T-cell (primary cell): ENCODE results near the gene RBM12. TPM values are rescaled to one million over a fixed set of nuclear protein-coding genes. Genes with fewer than 3 reads are reported as not detected.
A peak's percentile ranks its signal among the peaks of the same experiment; 100 is the strongest.

Experiments used
- ATAC-seq, 4 experiments: fragments of 200-7000 bp in 3 of 4; fragments of 150-1000 bp in 1 of 4; cut with Tn5 transposase; replicated peaks in 1 of 4; 1 replicate in 3 of 4; 2 replicates in 1 of 4; pipeline ENCODE4 v1.10.0; 2021; ENCODE audit warnings: moderate library complexity in 3 of 4, mild to moderate bottlenecking in 2 of 4, moderate number of reproducible peaks in 1 of 4
- CTCF ChIA-PET, 2 donors: fragments of 300-600 bp; sonication (Branson Sonifier 250); formaldehyde crosslinking; loops; one replicate each; lab custom pipeline; 2022; ENCODE audit warnings: antibody characterized with exemption in 2 of 2; lab: Charles Lee
- POLR2A ChIA-PET, 2 donors: fragments of 300-600 bp; sonication (Branson Sonifier 250); formaldehyde crosslinking; loops; one replicate each; lab custom pipeline; 2022; ENCODE audit warnings: antibody characterized with exemption in 2 of 2; lab: Charles Lee
- DNase-seq, 35 experiments: peaks; one replicate each; pipeline versions ENCODE4 v3.0.0 to v3.0.0-alpha.2; 2013 to 2023
- H3K27ac ChIP-seq: one replicate; pipeline ENCODE4 v1.5.1; 2013; ENCODE audit warnings: low read length
- H3K27me3 ChIP-seq, 2 experiments: replicated peaks in 1 of 2; 1 replicate in 1 of 2; 2 replicates in 1 of 2; pipeline versions ENCODE4 v1.6.1 to v1.7.0; 2013; ENCODE audit warnings: low read length in 1 of 2, mixed read lengths in 1 of 2; ENCODE audit not compliant: control insufficient read depth in 2 of 2, insufficient read depth in 2 of 2; ENCODE audit errors: extremely low read depth in 1 of 2
- H3K36me3 ChIP-seq, 2 donors: 1 replicate in 1 of 2; 2 replicates in 1 of 2; pipeline versions ENCODE4 v1.6.1 to v1.7.0; 2013; ENCODE audit warnings: low read length in 1 of 2; ENCODE audit not compliant: control insufficient read depth in 2 of 2, insufficient read depth in 1 of 2; ENCODE audit errors: extremely low read depth in 1 of 2
- H3K4me1 ChIP-seq, 2 experiments: 1 replicate in 1 of 2; 2 replicates in 1 of 2; pipeline versions ENCODE4 v1.6.1 to v1.7.0; 2013; ENCODE audit warnings: low read length in 2 of 2, mixed read lengths in 1 of 2; ENCODE audit not compliant: insufficient read depth in 2 of 2, control insufficient read depth in 1 of 2; ENCODE audit errors: extremely low read depth in 1 of 2
- H3K4me3 ChIP-seq, 2 donors: 1 replicate in 1 of 2; 2 replicates in 1 of 2; pipeline versions ENCODE4 v1.5.1 to v1.7.0; 2013; ENCODE audit warnings: mild to moderate bottlenecking in 2 of 2, low read length in 1 of 2, moderate library complexity in 1 of 2; ENCODE audit not compliant: control insufficient read depth in 1 of 2; ENCODE audit errors: extremely low read depth in 1 of 2
- H3K9me3 ChIP-seq: 2 replicates; pipeline ENCODE4 v1.7.0; 2013
- H3K27ac Mint-ChIP-seq, 2 donors: one replicate each; pipeline ENCODE4 v1.8.0; 2020 to 2021; ENCODE audit warnings: mild to moderate bottlenecking in 2 of 2, mixed read lengths in 2 of 2
- H3K27me3 Mint-ChIP-seq, 2 donors: one replicate each; pipeline ENCODE4 v1.8.0; 2021 to 2022; ENCODE audit warnings: mixed read lengths in 2 of 2
- H3K36me3 Mint-ChIP-seq: one replicate; pipeline ENCODE4 v1.8.0; 2021; ENCODE audit warnings: mixed read lengths
- H3K4me1 Mint-ChIP-seq, 3 donors: one replicate each; pipeline ENCODE4 v1.8.0; 2020 to 2022; ENCODE audit warnings: mixed read lengths in 3 of 3, mild to moderate bottlenecking in 1 of 3
- H3K4me3 Mint-ChIP-seq, 3 donors: one replicate each; pipeline ENCODE4 v1.8.0; 2020 to 2022; ENCODE audit warnings: mild to moderate bottlenecking in 3 of 3, mixed read lengths in 3 of 3, moderate library complexity in 3 of 3
- H3K9me3 Mint-ChIP-seq, 3 donors: one replicate each; pipeline ENCODE4 v1.8.0; 2020 to 2022; ENCODE audit warnings: mixed read lengths in 3 of 3
- WGBS: methylation state at CpG from one replicate; pipeline ENCODE4 v1.1.5; 2013; ENCODE audit warnings: missing lambda C conversion rate; ENCODE audit not compliant: insufficient coverage; 5-methylcytosine and 5-hydroxymethylcytosine counted together
- total RNA-seq, 35 experiments: library from RNA in 6 of 35; stranded (reverse) in 6 of 35; fragments of 120-200 nt in 1 of 35; gene quantifications; one replicate each; pipeline versions ENCODE4 v1.2.1 to v1.2.4 and lab custom pipeline; 2013 to 2026

Gene RBM12
- total RNA-seq, 5 donors from 2014 or later (not counting 1 experiment from before 2014, with no cell fraction given), result 89.5 to 113 (median 109) TPM

GRCh38 chr20:35611482-35611881 is 53.2 kb downstream of the RBM12 start:
- ChIA-PET POLR2A (interaction anchor here in 1 of 2 donors (0.7 kb wide), 1 partner anchor 73 kb away, joined by 13 read pairs; no protein-coding TSS in a partner anchor), CTCF (no interaction called here)
- no peak overlapping the region for H3K4me3 Mint-ChIP-seq
- H3K9me3 ChIP-seq, result no peaks in the 10 kb centered on the region
- DNase-seq (no peak), ATAC-seq (no peak)
- no peaks in the 10 kb centered on the region for H3K9me3 Mint-ChIP-seq
- H3K36me3 ChIP-seq, result no peaks in the 10 kb centered on the region
- no peak overlapping the region for H3K27ac ChIP-seq
- H3K27me3 ChIP-seq, result peaks cover 0 to 10% of the 10 kb centered on the region in 2 experiments
- H3K36me3 Mint-ChIP-seq, result no peaks in the 10 kb centered on the region
- no peak overlapping the region for H3K27ac Mint-ChIP-seq
- H3K4me1 Mint-ChIP-seq, result peaks cover 7 to 16% (median 14%) of the 10 kb centered on the region in 3 donors
- 100% methylated on average over 2 of the region's 2 CpGs for WGBS
- no peaks in the 10 kb centered on the region for H3K27me3 Mint-ChIP-seq
- H3K4me1 ChIP-seq, result peaks cover 2 to 12% of the 10 kb centered on the region in 2 experiments
- H3K4me3 ChIP-seq, result no peak overlapping the region

DNA sequence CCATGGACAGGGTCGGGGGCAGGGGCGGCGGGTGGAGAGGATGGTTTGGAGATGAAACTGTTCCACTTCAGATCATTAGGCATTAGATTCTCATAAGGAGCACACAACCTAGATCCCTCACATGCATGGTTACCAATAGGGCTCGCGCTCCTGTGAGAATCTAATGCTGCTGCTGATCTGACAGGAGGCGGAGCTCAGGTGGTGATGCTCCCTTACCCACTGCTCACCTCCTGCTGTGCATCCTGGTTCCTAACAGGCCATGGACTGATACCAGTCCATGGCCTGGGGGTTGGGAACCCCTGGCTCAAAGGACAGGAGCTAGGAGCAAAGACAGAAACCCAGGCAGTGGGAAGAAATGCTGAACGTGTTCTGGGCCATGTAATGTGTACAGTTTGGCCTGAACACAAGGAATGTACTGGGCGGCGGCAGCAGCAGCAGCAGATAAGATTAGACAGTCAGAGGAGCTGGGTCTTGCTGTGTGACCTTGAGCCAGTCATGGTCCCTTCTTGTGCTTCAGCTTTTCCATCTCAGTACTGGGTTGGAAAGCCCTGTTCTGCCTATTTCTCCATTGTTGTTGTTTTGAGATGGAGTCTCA is 53.8 kb downstream of the RBM12 start:
- Mint-ChIP-seq H3K36me3 (no peaks in the 10 kb centered on the region), H3K27ac (no peak overlapping the region), H3K4me1 (peaks cover 4 to 13% (median 11%) of the 10 kb centered on the region in 3 donors), H3K4me3 (no peak overlapping the region), H3K9me3 (no peaks in the 10 kb centered on the region), H3K27me3 (no peaks in the 10 kb centered on the region)
- ChIA-PET POLR2A (interaction anchor here in 1 of 2 donors (0.7 kb wide), 1 partner anchor 1035 kb away, joined by 6 read pairs; no protein-coding TSS in a partner anchor), CTCF (no interaction called here)
- no peak for ATAC-seq
- Histone ChIP-seq H3K27ac (no peak overlapping the region), H3K4me3 (no peak overlapping the region), H3K4me1 (peaks cover 2 to 10% of the 10 kb centered on the region in 2 experiments), H3K27me3 (peaks cover 0 to 13% of the 10 kb centered on the region in 2 experiments), H3K9me3 (no peaks in the 10 kb centered on the region), H3K36me3 (no peaks in the 10 kb centered on the region)
- 100% methylated on average over 3 of the region's 9 CpGs for WGBS
- DNase-seq, result no peak

GRCh38 chr20:35607003-35607735 is 57.5 kb downstream of the RBM12 start:
- Histone ChIP-seq H3K4me1 (peaks cover 0 to 3% of the 10 kb centered on the region in 2 experiments), H3K4me3 (no peak overlapping the region), H3K9me3 (no peaks in the 10 kb centered on the region), H3K27ac (no peak overlapping the region), H3K27me3 (peaks cover 0 to 27% of the 10 kb centered on the region in 2 experiments), H3K36me3 (no peaks in the 10 kb centered on the region)
- no peaks in the 10 kb centered on the region for H3K9me3 Mint-ChIP-seq
- WGBS, result 82% methylated on average over 10 of the region's 14 CpGs
- DNase-seq, result no peak
- ATAC-seq, result no peak
- H3K4me1 Mint-ChIP-seq, result peaks cover 0 to 4% (median 0%) of the 10 kb centered on the region in 3 donors
- no peaks in the 10 kb centered on the region for H3K27me3 Mint-ChIP-seq
- CTCF ChIA-PET, result interaction anchor here in 1 of 2 donors (0.6 to 1.0 kb wide), 2 partner anchors 11 to 67 kb away, joined by 3 read pairs; no protein-coding TSS in a partner anchor
- no peak overlapping the region for H3K4me3 Mint-ChIP-seq
- POLR2A ChIA-PET, result interaction anchor here (0.6 kb wide), 2 partner anchors 12 to 883 kb away, joined by 4 to 10 read pairs; no protein-coding TSS in a partner anchor
- no peak overlapping the region for H3K27ac Mint-ChIP-seq
- no peaks in the 10 kb centered on the region for H3K36me3 Mint-ChIP-seq

GRCh38 chr20:35606127-35606526 is 58.6 kb downstream of the RBM12 start:
- Mint-ChIP-seq H3K27me3 (peaks cover 0 to 4% of the 10 kb centered on the region in 2 donors), H3K4me3 (no peak overlapping the region), H3K27ac (no peak overlapping the region), H3K4me1 (peaks cover 0 to 11% (median 4%) of the 10 kb centered on the region in 3 donors), H3K9me3 (no peaks in the 10 kb centered on the region), H3K36me3 (no peaks in the 10 kb centered on the region)
- ChIA-PET CTCF (no interaction called here), POLR2A (interaction anchor here (0.6 kb wide), 2 partner anchors 12 to 80 kb away, joined by 7 read pairs; no protein-coding TSS in a partner anchor)
- Histone ChIP-seq H3K9me3 (no peaks in the 10 kb centered on the region), H3K4me1 (peaks cover 0 to 11% of the 10 kb centered on the region in 2 experiments), H3K27ac (no peak overlapping the region), H3K27me3 (peaks cover 0 to 36% of the 10 kb centered on the region in 2 experiments), H3K4me3 (no peak overlapping the region), H3K36me3 (no peaks in the 10 kb centered on the region)
- no peak for ATAC-seq
- no peak for DNase-seq
- 83% methylated on average over 3 of the region's 4 CpGs for WGBS

DNA sequence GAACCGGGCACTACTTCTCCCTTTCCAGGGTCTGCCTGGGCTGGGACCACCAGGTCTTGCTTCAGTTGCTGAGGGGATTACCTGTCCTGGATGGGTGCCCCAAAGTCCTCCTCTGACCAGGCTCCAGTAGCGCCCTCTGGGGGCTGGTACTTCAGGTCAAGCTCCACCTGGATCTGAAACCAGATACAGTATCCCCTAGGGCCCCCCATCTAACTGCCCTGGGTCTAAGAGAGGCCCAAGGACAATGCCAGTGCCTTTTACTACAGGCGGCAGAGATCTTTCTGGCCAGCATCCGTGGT is 60.3 kb downstream of the RBM12 start:
- Histone ChIP-seq H3K4me1 (peaks cover 0 to 19% of the 10 kb centered on the region in 2 experiments), H3K27ac (no peak overlapping the region), H3K27me3 (peaks cover 4 to 47% of the 10 kb centered on the region in 2 experiments), H3K4me3 (no peak overlapping the region), H3K9me3 (no peaks in the 10 kb centered on the region), H3K36me3 (no peaks in the 10 kb centered on the region)
- Mint-ChIP-seq H3K27ac (no peak overlapping the region), H3K36me3 (no peaks in the 10 kb centered on the region), H3K4me3 (no peak overlapping the region), H3K9me3 (no peaks in the 10 kb centered on the region), H3K27me3 (peaks cover 0 to 6% of the 10 kb centered on the region in 2 donors), H3K4me1 (peaks cover 0 to 14% (median 7%) of the 10 kb centered on the region in 3 donors)
- ChIA-PET POLR2A (no interaction called here), CTCF (interaction anchor here (0.7 to 1.1 kb wide), 2 partner anchors 11 to 13 kb away, joined by 4 to 9 read pairs; partner anchors contain the start of gene SPAG4 (in 1 of the 2))
- no peak for ATAC-seq
- DNase-seq, result peak in 1 of 35 experiments; percentile 19
- 81% methylated on average over 2 of the region's 4 CpGs for WGBS

GRCh38 chr20:35603695-35604448 is 60.8 kb downstream of the RBM12 start:
- H3K4me3 ChIP-seq, result no peak overlapping the region
- no peaks in the 10 kb centered on the region for H3K36me3 ChIP-seq
- H3K9me3 ChIP-seq, result no peaks in the 10 kb centered on the region
- Mint-ChIP-seq H3K4me3 (peak overlapping the region in 1 of 3 donors; percentile 81), H3K27me3 (peaks cover 0 to 9% of the 10 kb centered on the region in 2 donors), H3K27ac (no peak overlapping the region), H3K36me3 (no peaks in the 10 kb centered on the region), H3K9me3 (no peaks in the 10 kb centered on the region), H3K4me1 (peaks cover 0 to 14% (median 7%) of the 10 kb centered on the region in 3 donors)
- peaks cover 4 to 51% of the 10 kb centered on the region in 2 experiments for H3K27me3 ChIP-seq
- WGBS, result 96% methylated on average over 9 of the region's 11 CpGs
- H3K4me1 ChIP-seq, result peaks cover 0 to 19% of the 10 kb centered on the region in 2 experiments
- CTCF ChIA-PET, result interaction anchor here (0.6 to 1.1 kb wide), 3 partner anchors 12 to 13 kb away, joined by 4 to 9 read pairs (median 5); partner anchors contain the start of gene SPAG4 (in 2 of the 2)
- H3K27ac ChIP-seq, result no peak overlapping the region
- DNase-seq (no peak), ATAC-seq (no peak)
- POLR2A ChIA-PET, result no interaction called here
